Inferior parietal cortex (tissue), 1 donor: Measurements from ENCODE around the gene XYLT1.

Experiments
- DNase-seq: peaks from one replicate; pipeline ENCODE4 v3.0.0-alpha.2; 2016; ENCODE audit errors: extremely low spot score

Gene XYLT1

GRCh38 chr16:17106243-17106791 lies 364.4 kb downstream of the XYLT1 start:
- no peak for DNase-seq

- peak; percentile 14 for DNase-seq
Observed at GRCh38 chr16:17105239-17105797, 365.4 kb downstream of the XYLT1 start.

DNA sequence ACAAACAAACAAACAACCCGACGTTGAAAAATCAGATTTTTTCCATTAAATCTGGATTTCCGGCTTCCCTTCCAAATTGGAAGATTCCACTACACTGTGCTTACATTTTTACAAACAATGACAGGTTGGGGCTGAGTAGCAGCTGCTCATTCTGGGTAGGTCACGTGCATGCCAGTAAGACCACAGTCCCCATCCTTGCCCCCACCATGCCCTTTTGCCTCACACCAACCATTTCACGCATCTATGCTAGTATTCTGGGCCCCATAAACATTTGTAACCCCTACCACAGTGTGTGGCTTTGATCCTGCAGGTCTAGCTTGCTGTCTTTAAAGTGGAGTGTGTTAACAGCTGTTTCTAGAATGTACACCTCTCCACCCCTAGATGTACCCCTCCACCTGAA lies 366.1 kb downstream of the XYLT1 start:
- DNase-seq, result no peak

DNA sequence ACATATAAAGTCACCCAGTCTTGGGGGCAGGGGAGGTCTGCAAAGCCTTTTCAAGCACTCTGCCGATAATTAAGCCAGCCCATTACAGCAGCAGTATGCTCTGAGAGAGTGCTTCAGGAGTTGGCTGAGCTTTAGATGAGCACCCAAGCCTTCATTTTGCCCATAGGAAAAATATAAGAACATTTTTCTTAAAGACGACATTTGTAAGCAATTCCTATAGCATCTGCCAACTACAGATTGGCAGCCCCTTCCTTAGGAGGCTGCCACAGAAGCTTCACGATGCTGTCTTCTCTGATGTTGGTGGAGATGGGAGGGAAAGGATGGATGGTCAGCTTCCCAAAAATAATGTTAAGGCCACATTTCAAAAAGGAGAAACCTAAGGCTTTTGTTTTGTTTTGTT lies 367.5 kb downstream of the XYLT1 start:
- DNase-seq, result no peak

DNA sequence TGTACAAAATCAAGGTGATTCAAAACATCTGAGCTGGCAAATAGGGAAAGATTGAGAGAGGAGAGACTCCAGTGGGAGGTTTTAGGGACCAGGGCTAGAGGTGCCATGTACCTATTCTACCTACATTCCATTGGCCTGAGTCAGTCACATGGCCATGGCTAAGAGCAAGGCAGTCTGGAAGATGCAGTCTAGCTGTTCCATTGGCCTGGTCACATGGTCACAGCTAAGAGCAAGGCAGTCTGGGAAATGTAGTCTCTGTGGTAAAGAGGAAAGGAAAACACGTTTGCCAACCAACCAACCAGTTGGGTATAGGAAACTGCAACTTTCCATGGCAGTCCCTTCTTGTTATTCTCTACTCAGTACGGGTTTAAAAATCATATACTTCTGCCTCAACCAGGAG lies 369.1 kb downstream of the XYLT1 start:
- DNase-seq, result no peak

- no peak for DNase-seq
Observed at GRCh38 chr16:17098685-17099084, 372.1 kb downstream of the XYLT1 start.

GRCh38 chr16:17084130-17084529 lies 386.6 kb downstream of the XYLT1 start:
- no peak for DNase-seq

DNA sequence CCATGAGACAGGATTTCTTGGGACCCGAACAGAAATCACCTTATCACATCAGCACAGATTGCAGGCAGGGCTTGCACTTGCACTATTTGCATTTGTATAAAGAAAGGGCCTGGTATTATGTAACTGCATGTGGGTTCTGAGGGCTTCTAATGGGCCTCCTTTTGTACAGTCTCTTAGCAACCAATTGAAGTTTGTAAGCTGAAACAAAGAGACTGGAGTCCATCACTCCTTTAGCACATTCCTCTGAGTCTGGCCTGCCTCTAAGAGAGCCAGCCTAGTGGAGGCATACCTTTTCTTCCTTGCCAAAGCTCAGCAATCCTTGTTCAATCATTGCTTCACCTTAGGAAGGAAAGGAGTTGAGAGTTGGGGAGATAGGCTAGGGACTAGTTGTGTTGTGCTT lies 387.1 kb downstream of the XYLT1 start:
- no peak for DNase-seq

- no peak for DNase-seq
Observed at GRCh38 chr16:17082095-17082882, 388.5 kb downstream of the XYLT1 start.

GRCh38 chr16:17080105-17080504 lies 390.7 kb downstream of the XYLT1 start:
- DNase-seq, result no peak

DNA sequence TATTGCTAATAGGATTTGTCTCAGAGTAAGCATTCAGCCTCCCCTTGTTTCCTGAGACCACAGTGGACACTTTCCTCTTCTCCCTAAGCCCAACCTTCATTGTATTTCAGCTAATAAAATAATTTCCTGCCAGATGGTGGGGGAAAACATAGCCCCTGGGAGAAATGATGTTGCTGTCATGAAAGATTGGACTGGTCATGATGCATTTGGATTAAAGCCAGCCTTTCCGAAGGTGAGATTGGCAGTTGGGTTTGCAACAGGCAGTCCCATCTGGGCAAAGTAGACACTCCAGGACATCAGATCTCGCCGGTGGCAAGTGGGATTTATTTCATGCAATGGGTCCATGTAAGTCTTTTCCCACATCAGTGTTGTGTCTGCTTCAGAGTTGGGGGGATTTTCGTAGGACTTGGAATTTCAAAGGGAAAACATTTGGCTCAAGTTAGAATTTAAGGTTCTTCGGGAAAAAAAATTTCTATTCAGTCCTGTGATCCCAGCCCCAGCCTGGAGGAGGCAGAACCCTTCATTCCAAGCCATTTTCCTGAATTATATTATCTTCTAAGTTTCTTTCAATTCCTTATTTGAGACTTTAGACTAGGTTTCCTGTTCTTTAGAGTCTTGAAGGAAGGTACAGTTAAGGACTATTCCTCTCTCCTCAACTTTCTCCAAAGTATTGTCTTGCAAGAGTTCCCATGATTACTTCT lies 391.7 kb downstream of the XYLT1 start:
- DNase-seq, result no peak

DNA sequence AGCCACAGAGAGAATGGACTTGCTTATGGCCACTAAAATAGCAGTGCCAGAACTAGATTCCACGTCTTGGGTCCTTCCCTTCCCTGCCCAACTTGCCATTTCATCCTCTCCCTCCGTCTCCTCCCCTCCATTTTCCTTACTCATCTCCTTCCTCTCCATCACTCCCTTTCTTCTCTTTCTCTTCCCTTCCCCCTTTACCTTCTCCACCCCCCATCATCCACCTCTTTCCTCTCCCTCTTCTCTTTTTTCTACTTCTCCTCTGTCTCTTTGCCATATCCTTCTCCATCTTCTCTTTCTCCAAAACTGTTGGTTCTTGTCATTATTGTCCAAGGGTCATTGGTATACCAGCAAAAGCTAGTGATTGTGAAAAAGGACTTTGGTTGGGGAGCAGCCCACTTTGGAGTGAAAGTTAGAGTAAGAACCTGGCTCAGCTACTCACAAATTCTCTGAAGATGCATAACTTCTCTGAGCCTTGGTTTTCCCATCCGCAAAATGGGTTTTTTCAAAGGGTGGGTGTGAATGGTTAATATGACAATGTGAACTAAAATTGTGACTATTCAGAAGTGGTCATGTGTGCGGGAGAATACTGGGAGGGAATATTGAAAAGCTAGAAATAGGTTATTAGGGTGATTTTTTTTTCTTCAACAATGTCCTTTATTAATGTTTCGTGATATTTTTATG lies 393.8 kb downstream of the XYLT1 start:
- DNase-seq, result no peak

DNA sequence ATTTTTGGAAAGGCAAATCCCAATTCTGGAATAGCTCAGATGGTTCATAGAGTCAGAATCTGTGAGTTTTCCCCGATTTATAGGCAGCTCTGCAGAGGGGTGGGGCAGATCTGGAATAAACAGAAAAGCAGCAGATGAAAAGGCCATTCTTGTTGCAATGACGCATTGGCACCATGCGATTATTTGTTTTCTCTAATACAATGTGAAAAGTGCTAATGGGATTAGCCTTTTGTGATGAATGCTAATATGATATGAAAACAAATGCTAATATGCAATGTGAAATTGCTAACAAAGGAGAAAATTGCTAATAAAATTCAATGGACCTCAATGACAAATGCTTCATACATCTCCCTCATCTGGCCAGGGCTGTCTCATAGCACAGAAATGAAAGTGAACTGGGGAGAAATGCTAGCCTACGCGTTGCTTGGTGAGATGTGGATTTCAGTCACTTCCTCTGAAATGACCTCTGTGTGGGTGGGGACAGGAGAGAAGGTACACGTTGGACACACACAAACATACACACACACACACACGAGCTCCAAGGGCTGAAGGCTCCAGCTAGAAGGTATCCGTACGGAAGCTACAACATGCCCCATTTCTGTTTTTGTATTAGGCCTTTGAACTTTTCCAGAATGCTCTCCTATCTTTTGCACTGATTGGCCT lies 394.5 kb downstream of the XYLT1 start:
- no peak for DNase-seq

DNA sequence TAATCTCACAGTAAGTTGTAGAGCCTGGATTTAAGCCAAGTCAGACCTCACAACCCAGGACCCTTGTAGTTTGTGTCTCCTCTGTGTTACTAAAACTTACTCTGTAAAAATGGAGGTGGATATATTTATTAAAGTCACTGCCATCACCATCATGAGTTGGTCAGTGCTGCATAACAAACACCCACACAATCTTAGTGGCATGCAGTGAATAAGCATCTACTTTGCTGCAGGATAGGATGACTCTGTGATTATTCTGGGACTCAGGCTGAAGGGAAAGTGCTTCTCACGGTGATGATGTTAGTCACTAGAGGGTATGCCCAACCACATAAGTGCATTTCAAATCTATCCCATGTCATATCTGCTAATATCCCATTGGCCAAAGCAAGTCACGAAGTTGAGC lies 398.7 kb downstream of the XYLT1 start:
- peak; percentile 25 for DNase-seq

GRCh38 chr16:17070882-17071592 lies 399.7 kb downstream of the XYLT1 start:
- DNase-seq, result peak; percentile 56

DNA sequence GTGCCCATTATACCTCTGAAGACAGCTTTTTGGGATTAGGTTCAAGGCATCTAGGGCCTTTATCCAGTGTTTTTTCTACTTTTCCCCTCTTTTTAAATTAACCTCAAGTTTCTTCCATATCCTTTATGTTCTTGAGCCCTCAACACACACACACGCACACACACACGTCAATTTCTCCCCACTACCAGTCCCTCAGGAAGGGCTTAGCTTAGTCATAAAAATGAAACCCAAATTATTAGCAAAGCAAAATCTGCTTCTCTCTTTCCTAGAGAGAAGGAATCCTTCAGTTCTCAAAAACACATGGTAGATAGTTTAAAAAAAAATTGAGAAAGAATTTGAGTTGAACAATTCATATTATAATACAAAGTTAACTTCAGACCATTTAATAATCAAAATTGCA lies 401.1 kb downstream of the XYLT1 start:
- DNase-seq, result no peak

DNA sequence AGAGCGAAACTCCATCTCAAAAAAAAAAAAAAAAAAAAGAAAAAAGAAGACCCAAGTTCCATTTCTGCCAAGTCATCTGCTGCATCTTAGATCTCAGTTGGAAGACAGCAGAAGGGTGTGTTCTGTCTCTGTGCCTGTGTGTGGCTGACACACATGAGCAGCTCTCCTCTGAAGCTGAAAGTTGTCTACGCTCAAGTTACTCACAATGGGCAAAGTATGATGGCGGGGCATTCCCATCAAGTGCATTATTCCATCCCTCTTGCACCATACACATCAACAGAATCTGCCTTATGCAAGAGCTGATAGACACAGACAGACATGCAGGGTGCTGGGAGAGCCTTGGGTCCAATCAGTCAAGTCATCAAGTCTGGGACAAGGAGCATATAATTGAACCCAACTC lies 402.2 kb downstream of the XYLT1 start:
- no peak for DNase-seq

DNA sequence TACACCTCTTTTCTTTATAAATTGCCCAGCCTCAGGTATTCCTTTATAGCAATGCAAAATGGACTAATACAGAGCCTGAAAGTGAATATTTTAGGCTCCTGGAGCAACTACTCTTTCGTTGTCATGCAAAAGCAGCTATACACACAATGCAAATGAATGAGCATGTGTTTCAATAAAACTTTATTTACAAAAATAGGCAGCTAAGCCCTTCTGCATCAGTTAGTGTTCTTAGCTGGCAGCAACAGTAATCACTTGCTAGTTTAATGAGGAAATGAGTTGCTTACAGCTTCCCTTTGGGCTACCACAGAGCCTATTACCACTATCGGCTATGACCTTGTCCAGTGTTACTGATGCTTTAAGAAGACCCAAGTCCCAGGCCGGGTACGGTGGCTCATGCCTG lies 402.9 kb downstream of the XYLT1 start:
- DNase-seq, result no peak

GRCh38 chr16:17063201-17064139 lies 407.3 kb downstream of the XYLT1 start:
- DNase-seq, result no peak

GRCh38 chr16:17062676-17063075 lies 408.1 kb downstream of the XYLT1 start:
- DNase-seq, result no peak
